NAMALWA (cell line): ENCODE data around the gene ZNF587.
A peak's percentile ranks its signal among the peaks of the same experiment; 100 is the strongest.
"Not testable (repeated sequence)": the region's sequence is repeated elsewhere in the genome, so short reads cannot be mapped to it uniquely, and the experiment has no call there.

Experiments
- DNase-seq: peaks from one replicate; pipeline ENCODE4 v3.0.0-alpha.2; 2015; ENCODE audit warnings: low spot score

ZNF587 gene

DNA sequence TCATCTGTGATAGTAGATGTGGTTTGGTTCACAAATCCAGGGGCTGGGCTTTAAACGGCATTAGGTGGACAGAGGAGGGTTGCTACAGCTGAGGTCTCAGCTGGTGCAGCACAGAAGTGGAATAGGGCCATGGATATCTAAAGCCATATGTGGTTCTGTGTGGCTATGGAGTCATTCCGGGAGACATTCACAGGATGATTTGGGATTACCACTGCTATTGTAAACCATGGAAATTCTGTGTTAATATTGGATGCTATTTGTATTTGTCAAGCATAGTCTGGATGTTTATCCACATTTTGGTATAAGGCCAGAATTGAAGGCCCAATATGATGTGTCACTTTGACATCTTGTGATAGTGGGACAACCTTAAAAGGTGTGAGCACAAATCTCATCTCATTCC is 26.5 kb upstream of the ZNF587 start:
- DNase-seq, result not testable (repeated sequence)

DNA sequence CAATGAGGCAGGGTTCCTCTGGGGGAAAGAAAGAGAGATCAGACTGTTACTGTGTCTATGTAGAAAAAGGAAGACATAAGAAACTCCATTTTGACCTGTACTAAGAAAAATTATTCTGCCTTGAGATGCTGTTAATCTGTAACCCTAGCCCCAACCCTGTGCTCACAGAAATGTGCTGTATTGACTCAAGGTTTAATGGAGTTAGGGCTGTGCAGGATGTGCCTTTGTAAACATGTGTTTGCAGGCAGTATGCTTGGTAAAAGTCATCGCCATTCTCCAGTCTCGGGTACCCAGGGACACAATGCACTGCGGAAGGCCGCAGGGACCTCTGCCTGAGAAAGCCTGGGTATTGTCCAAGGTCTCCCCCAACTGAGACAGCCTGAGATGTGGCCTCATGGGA is 26.1 kb upstream of the ZNF587 start:
- not testable (repeated sequence) for DNase-seq

DNA sequence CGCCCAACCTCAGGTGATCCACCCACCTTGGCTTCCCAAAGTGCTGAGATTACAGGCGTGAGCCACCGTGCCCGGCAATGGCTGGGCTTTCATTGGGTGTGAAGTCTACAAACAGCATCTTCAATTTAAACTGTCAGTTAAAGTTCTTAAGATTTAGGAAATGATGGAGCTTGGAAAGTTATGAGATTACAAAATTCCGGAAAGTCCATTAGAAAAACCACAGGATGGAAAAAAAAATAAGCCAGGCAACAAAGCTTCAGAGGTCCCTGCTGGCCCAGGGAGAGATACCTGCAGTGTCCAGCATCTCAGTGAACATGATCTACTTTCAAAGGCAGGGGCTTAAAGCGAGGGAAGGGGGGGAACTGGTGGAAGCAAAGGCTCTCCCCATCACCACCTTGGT is 24.1 kb upstream of the ZNF587 start:
- DNase-seq, result no peak

DNA sequence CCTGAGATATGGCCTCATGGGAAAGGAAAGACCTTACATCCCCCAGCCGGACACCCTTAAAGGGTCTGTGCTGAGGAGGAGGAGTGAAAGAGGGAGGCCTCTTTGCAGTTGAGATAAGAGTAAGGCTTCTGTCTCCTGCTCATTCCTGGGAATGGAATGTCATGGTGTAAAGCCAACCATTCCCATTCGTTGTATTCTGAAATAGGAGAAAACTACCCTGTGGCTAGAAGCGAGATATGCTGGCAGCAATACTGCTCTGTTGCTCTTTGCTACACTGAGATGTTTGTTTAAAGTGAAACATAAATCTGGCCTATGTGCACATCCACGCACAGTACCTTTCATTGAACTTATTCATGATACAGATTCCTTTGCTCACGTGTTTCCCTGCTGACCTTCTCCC is 20.3 kb upstream of the ZNF587 start:
- DNase-seq, result no peak

DNA sequence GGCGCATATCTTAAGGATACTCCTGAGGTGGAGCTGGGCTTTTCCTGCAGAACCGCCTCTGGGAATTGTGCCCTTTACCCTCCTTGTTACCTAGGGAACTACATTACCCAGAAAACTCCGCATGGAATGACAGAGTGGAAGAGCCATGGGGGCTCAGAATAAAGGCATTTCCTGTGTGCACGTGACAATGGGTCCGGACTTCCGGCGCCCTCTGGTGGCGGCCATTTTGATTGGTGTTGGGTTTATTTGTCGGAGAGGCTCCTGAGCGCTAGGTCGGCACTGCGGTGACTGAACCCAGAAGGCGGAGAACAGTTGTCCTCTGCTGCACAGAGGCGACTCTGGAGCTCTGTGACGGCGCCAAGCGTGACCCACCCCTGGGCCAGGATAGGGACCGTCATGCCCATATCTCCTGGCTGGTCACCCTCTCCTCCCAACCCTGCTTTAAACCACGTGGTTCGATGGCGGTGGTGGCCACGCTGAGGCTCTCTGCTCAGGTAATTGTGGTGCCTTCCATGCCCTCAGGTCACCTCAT is 19.5 kb upstream of the ZNF587 start, which contains the start of gene ZNF587B:
Gene ZNF587B, plus strand, starts transcription at position 229 of the 532 bp plus-strand sequence. Its CDS starts 230 bp downstream, at position 459.
- peak; percentile 49 for DNase-seq

DNA sequence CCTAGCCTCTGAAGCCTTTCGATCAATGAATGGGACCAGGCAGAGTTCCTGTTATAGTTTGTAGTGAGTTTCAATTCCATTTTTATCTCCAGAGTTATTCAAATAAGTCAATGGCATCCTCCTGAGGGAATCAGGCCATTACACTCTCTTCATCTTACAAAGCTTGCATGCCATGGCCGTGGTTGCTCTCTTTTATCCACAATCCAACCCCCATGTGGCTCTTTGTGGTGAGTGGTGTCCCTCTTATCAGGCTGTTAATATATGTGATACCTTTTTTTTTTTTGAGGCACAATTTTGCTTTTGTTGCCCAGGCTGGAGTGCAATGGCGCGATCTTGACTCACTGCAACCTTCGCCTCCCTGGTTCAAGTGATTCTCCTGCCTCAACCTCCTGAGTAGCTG is 12.7 kb upstream of the ZNF587 start:
- not testable (repeated sequence) for DNase-seq

DNA sequence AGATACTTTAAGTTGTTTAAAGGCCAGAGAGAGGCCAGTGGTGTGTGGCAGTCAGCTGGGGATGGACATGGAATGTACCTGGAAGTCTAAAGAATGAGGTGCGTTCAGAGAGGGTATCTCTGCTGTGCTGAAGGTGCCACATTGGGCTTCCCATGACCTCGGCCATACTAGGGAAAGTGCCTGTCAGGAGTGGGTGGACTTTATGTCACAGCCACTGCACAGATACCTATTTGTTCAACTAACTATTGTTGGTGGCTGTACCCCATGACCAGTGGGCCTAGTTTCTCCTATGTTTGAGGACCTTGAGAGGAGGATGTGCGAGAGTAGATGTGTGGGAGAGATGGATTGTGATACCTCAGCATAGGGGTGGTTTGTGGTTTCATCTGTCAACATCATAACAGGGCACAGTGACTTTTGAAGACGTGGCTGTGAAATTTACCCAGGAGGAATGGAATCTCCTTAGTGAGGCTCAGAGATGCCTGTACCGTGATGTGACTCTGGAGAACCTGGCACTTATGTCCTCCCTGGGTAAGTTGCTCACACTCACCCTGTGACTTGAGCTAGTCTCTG is 11.0 kb upstream of the ZNF587 start:
- DNase-seq, result not testable (repeated sequence)

DNA sequence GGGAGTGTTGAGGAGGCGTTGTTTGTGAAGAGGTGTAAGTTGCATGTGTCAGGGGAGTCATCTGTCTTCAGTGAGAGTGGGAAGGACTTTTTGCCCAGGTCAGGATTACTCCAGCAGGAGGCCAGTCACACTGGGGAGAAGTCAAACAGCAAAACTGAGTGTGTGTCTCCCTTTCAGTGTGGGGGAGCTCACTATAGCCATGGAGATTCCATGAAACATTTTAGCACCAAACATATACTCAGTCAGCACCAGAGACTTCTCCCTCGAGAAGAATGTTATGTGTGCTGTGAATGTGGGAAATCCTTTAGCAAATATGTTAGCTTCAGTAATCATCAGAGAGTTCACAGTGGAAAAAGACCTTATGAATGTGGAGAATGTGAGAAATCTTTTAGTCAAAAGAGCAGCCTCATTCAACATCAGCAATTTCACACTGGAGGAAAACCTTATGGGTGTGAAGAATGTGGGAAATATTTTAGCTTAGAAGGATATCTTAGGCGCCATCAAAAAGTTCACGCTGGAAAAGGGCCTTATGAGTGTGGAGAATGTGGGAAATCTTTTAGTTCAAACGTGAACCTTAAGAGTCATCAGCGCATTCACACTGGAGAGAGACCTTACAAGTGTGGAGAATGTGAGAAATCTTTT is 8.4 kb upstream of the ZNF587 start:
- no peak for DNase-seq

DNA sequence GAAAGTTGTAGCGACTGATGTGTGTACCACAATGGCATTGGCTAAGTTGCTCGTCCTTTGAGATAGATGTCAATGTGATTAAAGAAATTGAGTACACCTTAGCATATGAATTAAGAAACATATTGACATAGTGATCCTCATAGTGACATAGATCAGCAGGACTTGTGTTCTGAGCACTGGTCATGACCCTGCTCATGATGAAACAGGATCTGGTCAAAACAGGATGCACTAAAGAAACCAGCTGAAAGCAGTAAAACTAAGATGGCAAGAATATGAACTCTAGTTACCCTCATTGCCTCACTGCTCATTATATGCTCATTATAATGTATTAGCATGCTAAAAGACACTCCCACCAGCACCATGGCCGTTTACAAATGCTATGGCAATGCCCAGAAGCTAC is 2.5 kb upstream of the ZNF587 start:
- peak; percentile 24 for DNase-seq

DNA sequence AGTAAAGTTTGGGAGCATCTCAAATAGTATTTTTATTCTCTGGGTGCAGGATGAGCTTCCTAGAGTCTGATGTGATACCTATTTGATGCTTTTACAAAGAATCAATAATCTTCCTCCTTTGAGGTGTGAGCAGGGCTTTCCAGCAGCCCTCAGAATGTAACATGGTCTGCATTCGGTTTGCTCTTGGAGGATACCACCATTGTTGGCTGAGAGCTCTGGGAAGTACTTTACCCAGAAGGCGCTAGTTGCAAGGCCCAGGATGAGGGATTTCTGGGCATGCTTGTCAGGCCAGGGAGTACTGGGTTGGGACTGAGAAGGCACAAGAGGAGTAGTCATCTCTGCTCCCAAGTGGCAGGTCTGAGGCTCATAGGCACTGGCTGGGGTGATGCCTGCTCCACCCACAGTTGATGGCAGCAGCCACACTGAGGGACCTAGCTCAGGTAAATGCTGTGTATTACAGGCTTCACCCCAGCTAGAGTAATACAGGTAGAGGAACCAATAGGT is 445 bp upstream of the ZNF587 start:
- not testable (repeated sequence) for DNase-seq

DNA sequence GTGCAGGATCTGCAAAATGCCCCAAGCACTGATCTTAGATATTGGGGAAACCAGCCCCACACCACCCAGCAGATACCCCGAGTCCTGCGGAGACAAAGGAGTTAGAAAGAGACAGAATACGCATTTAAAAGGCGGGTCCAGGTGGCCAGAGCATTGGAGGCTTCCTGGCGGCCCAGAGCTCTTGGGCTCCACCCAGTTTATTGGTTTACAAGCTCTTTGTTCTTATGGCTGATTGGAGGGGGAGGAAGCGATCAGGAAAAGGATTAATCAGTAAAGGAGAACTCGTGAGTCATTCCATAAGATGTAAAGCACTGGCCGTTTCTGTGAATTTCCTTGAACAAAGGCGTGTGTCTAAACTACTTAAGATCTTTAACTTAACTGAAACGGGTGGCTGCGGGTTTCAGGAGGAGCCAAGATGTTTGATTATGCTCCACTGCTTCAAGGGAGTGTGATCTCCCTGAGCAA is 926 bp downstream of the ZNF587 start:
- DNase-seq, result no peak

DNA sequence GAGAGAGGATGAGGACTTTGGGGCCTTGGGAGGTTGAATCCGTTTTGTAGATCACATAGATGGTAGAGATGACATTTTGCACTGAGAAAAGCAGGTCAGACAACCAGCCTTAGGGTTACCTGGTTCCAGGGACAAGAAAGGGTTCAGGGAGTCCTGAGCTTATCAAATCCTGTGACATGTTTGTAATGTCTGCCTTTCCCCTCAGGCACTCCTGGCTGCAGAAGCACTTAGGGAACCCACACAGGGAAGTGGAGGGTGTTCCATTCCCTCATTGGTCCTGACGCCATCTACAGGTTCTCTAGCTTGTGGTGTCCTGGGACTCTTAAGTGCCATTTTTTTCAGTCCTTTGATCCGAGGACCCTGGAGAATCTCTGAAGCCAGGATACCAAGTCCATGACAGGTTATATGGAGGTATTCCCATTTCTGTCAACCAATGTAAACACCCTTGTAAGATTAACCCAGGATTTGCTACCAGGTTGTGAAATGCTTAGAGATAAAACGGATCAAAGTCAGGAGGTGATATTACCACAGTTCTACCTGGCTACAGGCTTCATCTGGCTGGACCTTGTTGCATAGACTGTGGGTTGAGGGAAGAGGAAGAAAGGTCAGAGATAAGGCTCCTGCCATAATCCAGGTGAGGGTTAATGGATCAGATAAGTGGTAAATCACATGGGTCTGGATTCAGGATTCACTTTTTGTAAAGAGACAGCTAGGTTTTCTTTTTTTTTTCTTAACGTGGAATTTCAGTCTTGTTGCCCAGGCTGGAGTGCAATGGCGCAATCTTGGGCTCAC is 2.3 kb downstream of the ZNF587 start:
- not testable (repeated sequence) for DNase-seq

DNA sequence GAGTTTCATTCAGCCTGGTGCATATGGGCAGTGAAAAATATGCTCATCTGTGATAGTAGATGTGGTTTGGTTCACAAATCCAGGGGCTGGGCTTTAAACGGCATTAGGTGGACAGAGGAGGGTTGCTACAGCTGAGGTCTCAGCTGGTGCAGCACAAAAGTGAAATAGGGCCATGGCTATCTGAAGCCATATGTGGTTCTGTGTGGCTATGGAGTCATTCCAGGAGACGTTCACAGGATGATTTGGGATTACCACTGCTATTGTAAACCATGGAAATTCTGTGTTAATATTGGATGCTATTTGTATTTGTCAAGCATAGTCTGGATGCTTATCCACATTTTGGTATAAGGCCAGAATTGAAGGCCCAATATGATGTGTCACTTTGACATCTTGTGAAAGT is 4.5 kb downstream of the ZNF587 start:
- not testable (repeated sequence) for DNase-seq

DNA sequence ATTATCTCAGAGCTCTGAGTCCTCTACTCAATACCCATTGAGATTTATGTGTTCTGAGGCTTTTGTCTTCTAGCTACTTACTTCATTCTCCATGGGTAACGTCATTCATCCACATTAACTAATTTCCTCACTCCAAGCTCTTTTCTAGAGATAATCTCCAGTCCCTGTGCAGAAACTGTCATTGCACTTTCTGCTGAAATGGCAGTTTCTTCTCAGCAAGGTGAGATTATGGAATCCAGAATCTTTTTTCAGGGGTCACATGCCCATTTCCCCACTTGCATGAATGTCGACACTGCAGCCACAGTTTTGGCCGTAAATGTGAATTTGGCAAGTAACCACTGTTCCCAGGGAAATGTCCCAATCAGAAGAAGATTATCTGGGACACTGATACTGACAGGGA is 12.7 kb downstream of the ZNF587 start:
- not testable (repeated sequence) for DNase-seq

DNA sequence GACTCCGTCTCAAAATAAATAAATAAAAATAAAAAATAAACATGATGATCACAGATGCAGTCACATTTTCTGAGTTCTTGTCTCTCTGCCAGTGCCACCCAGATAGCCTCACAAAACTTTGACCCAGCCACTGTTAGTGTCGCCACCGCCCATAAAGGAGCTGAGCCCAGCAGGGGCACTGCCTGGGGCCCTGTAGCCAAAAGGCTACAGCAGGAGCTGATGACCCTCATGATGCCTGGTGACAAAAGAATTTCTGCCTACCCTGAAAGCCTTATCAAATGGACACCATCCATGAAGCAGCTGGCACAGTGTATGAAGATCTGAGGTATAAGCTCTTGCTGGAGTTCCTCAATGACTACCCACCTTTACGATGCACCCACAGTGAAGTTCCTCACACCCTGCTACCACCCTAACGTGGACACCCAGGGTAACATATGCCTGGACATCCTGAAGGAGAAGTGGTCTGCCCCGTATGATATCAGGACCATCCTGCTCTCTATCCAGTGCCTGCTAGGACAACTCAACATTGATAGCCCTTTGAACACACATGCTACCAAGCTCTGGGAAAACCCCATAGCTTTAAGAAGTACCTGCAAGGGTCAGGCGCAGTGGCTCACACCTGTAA is 18.3 kb downstream of the ZNF587 start:
- DNase-seq, result no peak

DNA sequence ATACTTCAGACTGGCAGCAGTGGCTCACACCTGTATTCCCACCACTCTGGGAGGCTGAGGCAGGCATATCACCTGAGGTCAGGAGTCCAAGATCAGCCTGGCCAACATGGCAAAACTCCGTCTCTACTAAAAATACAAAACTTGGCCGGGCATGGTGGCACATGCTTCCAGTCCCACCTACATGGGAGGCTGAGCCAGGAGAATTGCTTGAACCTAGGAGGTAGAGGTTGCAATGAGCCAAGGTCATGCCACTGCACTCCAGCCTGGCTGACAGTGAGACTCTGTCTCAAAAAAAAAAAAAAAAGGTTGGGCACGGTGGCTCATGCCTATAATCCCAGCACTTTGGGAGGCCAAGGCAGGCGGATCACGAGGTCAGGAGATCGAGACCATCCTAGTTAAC is 20.0 kb downstream of the ZNF587 start:
- not testable (repeated sequence) for DNase-seq

DNA sequence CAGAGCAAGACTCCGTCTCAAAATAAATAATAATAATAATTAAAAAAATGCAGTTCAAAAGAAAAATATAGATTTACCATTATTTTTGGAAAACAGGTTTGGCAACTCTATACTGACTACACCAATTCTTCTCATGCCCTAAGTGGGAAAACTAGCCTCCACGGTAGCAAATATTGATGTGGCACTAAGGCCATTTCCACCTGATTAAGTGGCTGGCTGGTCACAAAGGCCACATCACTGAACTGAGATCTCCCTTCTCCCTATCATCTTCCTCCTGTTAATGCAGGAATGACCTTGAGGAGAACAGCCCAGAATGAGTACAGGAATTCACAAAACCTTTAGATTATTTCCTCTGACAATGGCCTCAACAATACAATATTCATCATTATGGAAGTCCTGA is 20.6 kb downstream of the ZNF587 start:
- DNase-seq, result no peak

DNA sequence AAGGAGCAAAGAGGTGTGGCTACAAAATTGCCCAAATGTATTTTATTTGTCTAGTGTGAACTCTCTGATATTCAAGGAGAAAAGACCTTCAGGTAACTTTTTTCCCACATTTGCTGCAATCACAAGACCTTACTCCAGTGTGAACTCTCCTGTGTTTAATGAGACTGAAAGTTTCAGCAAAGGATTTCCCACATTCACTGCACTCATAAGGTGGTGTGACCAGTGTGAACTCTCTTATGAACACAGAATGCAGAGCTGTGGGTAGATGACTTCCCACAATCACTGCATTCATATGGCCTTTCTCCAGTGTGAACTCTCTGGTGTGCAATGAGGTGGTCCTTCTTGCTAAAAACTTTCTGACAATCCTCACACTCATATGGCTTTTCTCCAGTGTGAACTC is 22.8 kb downstream of the ZNF587 start:
- no peak for DNase-seq

DNA sequence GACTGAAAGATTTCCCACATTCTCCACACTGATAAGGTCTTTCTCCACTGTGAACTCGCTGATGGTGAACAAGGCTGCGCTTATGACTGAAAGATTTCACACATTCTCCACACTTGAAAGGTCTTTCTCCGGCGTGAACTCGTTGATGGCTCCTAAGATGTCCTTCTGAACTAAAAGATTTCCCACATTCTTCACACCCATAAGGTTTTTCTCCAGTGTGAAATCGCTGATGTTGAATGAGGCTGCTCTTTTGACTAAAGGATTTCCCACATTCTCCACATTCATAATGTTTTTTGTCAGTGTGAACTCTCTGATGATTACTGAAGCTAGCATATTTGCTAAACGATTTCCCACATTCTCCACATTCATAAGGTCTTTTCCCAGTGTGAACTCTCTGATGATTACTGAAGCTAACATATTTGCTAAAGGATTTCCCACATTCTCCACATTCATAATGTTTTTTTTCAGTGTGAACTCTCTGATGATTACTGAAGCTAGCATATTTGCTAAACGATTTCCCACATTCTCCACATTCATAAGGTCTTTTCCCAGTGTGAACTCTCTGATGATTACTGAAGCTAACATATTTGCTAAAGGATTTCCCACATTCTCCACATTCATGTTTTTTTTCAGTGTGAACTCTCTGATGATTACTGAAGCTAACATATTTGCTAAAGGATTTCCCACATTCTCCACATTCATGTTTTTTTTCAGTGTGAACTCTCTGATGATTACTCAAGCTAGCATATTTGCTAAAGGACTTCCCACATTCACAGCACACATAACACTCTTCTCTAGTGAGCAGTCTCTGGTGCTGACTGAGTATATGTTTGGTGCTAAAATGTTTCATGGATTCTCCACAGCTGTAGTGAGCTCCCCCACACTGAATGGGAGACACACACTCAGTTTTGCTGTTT is 24.5 kb downstream of the ZNF587 start:
- DNase-seq, result not testable (repeated sequence)

DNA sequence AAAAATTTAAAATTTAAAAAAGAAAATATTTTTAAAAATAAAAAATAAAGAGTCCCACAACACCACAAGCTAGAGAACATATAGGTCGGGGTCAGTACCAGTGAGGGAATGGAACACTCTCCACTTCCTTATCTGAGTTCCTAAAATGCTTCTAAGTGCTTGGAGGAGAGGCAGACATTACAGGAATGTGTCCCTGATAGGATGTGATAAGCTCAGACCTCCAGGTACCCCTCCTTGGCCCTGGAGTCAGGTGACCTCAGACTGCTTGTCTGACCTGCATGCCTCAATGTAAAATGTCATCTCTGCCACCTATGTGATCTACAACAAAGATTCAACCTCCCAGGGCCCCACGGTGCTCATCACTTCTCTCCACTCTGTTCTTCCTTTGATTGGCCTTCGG is 36.4 kb downstream of the ZNF587 start:
- DNase-seq, result no peak
